Stimulated activated naive B cell treated with anti-CD40 and anti-IgM and Interleukin-4, amounts not matched to agents 10 μg/mL and 1 μg/mL and 100 μg/mL, for 72 hours (primary cell): ENCODE results near the gene FAAP100.
A peak's percentile ranks its signal among the peaks of the same experiment; 100 is the strongest.

ENCODE experiments used
- ATAC-seq, 2 donors: fragments of 150-1000 bp; cut with Tn5 transposase; replicated peaks; 2 replicates each; pipeline ENCODE4 v1.10.0; 2021; ENCODE audit warnings: moderate library complexity in 1 of 2
- DNase-seq: peaks from one replicate; pipeline ENCODE4 v3.0.0; 2021
- H3K27ac Mint-ChIP-seq: one replicate; pipeline ENCODE4 v1.8.0; 2022; ENCODE audit warnings: mild to moderate bottlenecking, mixed read lengths
- H3K27me3 Mint-ChIP-seq, 2 donors: one replicate each; pipeline ENCODE4 v1.8.0; 2022; ENCODE audit warnings: mixed read lengths in 2 of 2
- H3K36me3 Mint-ChIP-seq, 2 donors: one replicate each; pipeline ENCODE4 v1.8.0; 2022; ENCODE audit warnings: mixed read lengths in 2 of 2, mild to moderate bottlenecking in 1 of 2
- H3K4me1 Mint-ChIP-seq, 2 donors: one replicate each; pipeline ENCODE4 v1.8.0; 2022; ENCODE audit warnings: mixed read lengths in 2 of 2, mild to moderate bottlenecking in 1 of 2
- H3K4me3 Mint-ChIP-seq, 2 donors: one replicate each; pipeline ENCODE4 v1.8.0; 2022; ENCODE audit warnings: mild to moderate bottlenecking in 2 of 2, mixed read lengths in 2 of 2, moderate library complexity in 1 of 2
- H3K9me3 Mint-ChIP-seq, 2 donors: one replicate each; pipeline ENCODE4 v1.8.0; 2022; ENCODE audit warnings: mixed read lengths in 2 of 2, mild to moderate bottlenecking in 1 of 2

FAAP100 gene

GRCh38 chr17:81542431-81543338 is 9.5 kb downstream of the FAAP100 start:
- peaks cover 5 to 6% of the 10 kb centered on the region in 2 donors for H3K27me3 Mint-ChIP-seq
- no peak for DNase-seq
- no peak overlapping the region for H3K4me3 Mint-ChIP-seq
- peaks cover 56 to 57% of the 10 kb centered on the region in 2 donors for H3K36me3 Mint-ChIP-seq
- ATAC-seq, result no peak
- H3K9me3 Mint-ChIP-seq, result no peaks in the 10 kb centered on the region
- H3K4me1 Mint-ChIP-seq, result peaks cover 4 to 6% of the 10 kb centered on the region in 2 donors
- no peak overlapping the region for H3K27ac Mint-ChIP-seq

GRCh38 chr17:81541123-81541522 is 11.0 kb downstream of the FAAP100 start:
- H3K4me1 Mint-ChIP-seq, result peaks cover 10 to 11% of the 10 kb centered on the region in 2 donors
- peaks cover 48 to 57% of the 10 kb centered on the region in 2 donors for H3K36me3 Mint-ChIP-seq
- ATAC-seq (no peak), DNase-seq (no peak)
- H3K4me3 Mint-ChIP-seq, result no peak overlapping the region
- H3K9me3 Mint-ChIP-seq, result no peaks in the 10 kb centered on the region
- H3K27me3 Mint-ChIP-seq, result peaks cover 11 to 12% of the 10 kb centered on the region in 2 donors
- peak overlapping the region; percentile 68 for H3K27ac Mint-ChIP-seq

GRCh38 chr17:81540676-81541027 is 11.5 kb downstream of the FAAP100 start:
- Mint-ChIP-seq H3K27me3 (peaks cover 15 to 17% of the 10 kb centered on the region in 2 donors), H3K4me3 (no peak overlapping the region), H3K36me3 (peaks cover 51 to 54% of the 10 kb centered on the region in 2 donors), H3K27ac (peak overlapping the region; percentile 14), H3K9me3 (no peaks in the 10 kb centered on the region), H3K4me1 (peaks cover 10 to 11% of the 10 kb centered on the region in 2 donors)
- ATAC-seq, result no peak
- no peak for DNase-seq

- H3K27ac Mint-ChIP-seq, result no peak overlapping the region
- peaks cover 52% of the 10 kb centered on the region in 2 donors for H3K36me3 Mint-ChIP-seq
- DNase-seq, result no peak
- H3K9me3 Mint-ChIP-seq, result no peaks in the 10 kb centered on the region
- no peak for ATAC-seq
- H3K27me3 Mint-ChIP-seq, result peaks cover 20% of the 10 kb centered on the region in 2 donors
- H3K4me1 Mint-ChIP-seq, result peaks cover 10 to 11% of the 10 kb centered on the region in 2 donors
- H3K4me3 Mint-ChIP-seq, result no peak overlapping the region
Measured at GRCh38 chr17:81539961-81540675, 12.0 kb downstream of the FAAP100 start.

- Mint-ChIP-seq H3K9me3 (no peaks in the 10 kb centered on the region), H3K27me3 (peaks cover 20% of the 10 kb centered on the region in 2 donors), H3K4me1 (peaks cover 10 to 11% of the 10 kb centered on the region in 2 donors), H3K4me3 (no peak overlapping the region), H3K27ac (no peak overlapping the region), H3K36me3 (peaks cover 48 to 50% of the 10 kb centered on the region in 2 donors)
- DNase-seq (no peak), ATAC-seq (no peak)
Measured at GRCh38 chr17:81539571-81539900, 12.6 kb downstream of the FAAP100 start.

GRCh38 chr17:81538651-81539570 is 13.2 kb downstream of the FAAP100 start:
- Mint-ChIP-seq H3K4me1 (peaks cover 10 to 12% of the 10 kb centered on the region in 2 donors), H3K36me3 (peaks cover 42 to 44% of the 10 kb centered on the region in 2 donors), H3K27ac (peak overlapping the region; percentile 85), H3K9me3 (no peaks in the 10 kb centered on the region), H3K4me3 (peak overlapping the region in 1 of 2 donors; percentile 52), H3K27me3 (peaks cover 20% of the 10 kb centered on the region in 2 donors)
- ATAC-seq, result no peak
- no peak for DNase-seq

GRCh38 chr17:81537856-81538555 is 14.1 kb downstream of the FAAP100 start:
- H3K36me3 Mint-ChIP-seq, result peaks cover 38 to 41% of the 10 kb centered on the region in 2 donors
- peak overlapping the region; percentile 85 for H3K27ac Mint-ChIP-seq

GRCh38 chr17:81537343-81537855 is 14.8 kb downstream of the FAAP100 start:
- H3K27ac Mint-ChIP-seq, result peak overlapping the region; percentile 75
- H3K9me3 Mint-ChIP-seq, result no peaks in the 10 kb centered on the region
- ATAC-seq, result peak; percentile 60 to 68
- peaks cover 10 to 21% of the 10 kb centered on the region in 2 donors for H3K4me1 Mint-ChIP-seq
- H3K27me3 Mint-ChIP-seq, result peaks cover 20% of the 10 kb centered on the region in 2 donors
- peaks cover 31 to 39% of the 10 kb centered on the region in 2 donors for H3K36me3 Mint-ChIP-seq
- DNase-seq, result no peak
- H3K4me3 Mint-ChIP-seq, result peak overlapping the region in 1 of 2 donors; percentile 32

More at GRCh38 chr17:81537856-81538555, 14.1 kb downstream of the FAAP100 start:
- DNase-seq (no peak), ATAC-seq (peak in 1 of 2 donors; percentile 5)
- H3K27me3 Mint-ChIP-seq, result peaks cover 20% of the 10 kb centered on the region in 2 donors
- peaks cover 10 to 21% of the 10 kb centered on the region in 2 donors for H3K4me1 Mint-ChIP-seq
- H3K4me3 Mint-ChIP-seq, result peak overlapping the region; percentile 43 to 57
- H3K9me3 Mint-ChIP-seq, result no peaks in the 10 kb centered on the region

- peak overlapping the region in 1 of 2 donors; percentile 33 for H3K4me3 Mint-ChIP-seq
Measured at GRCh38 chr17:81536299-81537290, 15.6 kb downstream of the FAAP100 start.

GRCh38 chr17:81535480-81536298 is 16.5 kb downstream of the FAAP100 start:
- Mint-ChIP-seq H3K4me1 (peaks cover 10 to 21% of the 10 kb centered on the region in 2 donors), H3K27me3 (peaks cover 20% of the 10 kb centered on the region in 2 donors), H3K9me3 (no peaks in the 10 kb centered on the region), H3K36me3 (peaks cover 22 to 25% of the 10 kb centered on the region in 2 donors), H3K4me3 (peak overlapping the region in 1 of 2 donors; percentile 3), H3K27ac (peak overlapping the region; percentile 56)
- no peak for DNase-seq
- ATAC-seq, result no peak

More at GRCh38 chr17:81536299-81537290, 15.6 kb downstream of the FAAP100 start:
- DNase-seq (no peak), ATAC-seq (peak; percentile 17 to 21)
- H3K36me3 Mint-ChIP-seq, result peaks cover 26 to 34% of the 10 kb centered on the region in 2 donors
- no peaks in the 10 kb centered on the region for H3K9me3 Mint-ChIP-seq
- peaks cover 10 to 21% of the 10 kb centered on the region in 2 donors for H3K4me1 Mint-ChIP-seq
- H3K27ac Mint-ChIP-seq, result no peak overlapping the region
- H3K27me3 Mint-ChIP-seq, result peaks cover 20% of the 10 kb centered on the region in 2 donors

- Mint-ChIP-seq H3K9me3 (no peaks in the 10 kb centered on the region), H3K27ac (peak overlapping the region; percentile 68), H3K36me3 (peaks cover 22 to 25% of the 10 kb centered on the region in 2 donors), H3K4me1 (peaks cover 10 to 21% of the 10 kb centered on the region in 2 donors), H3K4me3 (no peak overlapping the region), H3K27me3 (peaks cover 20% of the 10 kb centered on the region in 2 donors)
- DNase-seq, result no peak
- no peak for ATAC-seq
Measured at GRCh38 chr17:81535007-81535328, 17.2 kb downstream of the FAAP100 start.
